ENCODE results near the gene SCNM1. TPM values are rescaled to one million over a fixed set of nuclear protein-coding genes. Genes with fewer than 3 reads are reported as not detected.
A peak's percentile ranks its signal among the peaks of the same experiment; 100 is the strongest.

SCNM1 gene
- total and polyA plus RNA-seq, 4 donors, result 30.0 to 73.8 (median 41.0) TPM

DNA sequence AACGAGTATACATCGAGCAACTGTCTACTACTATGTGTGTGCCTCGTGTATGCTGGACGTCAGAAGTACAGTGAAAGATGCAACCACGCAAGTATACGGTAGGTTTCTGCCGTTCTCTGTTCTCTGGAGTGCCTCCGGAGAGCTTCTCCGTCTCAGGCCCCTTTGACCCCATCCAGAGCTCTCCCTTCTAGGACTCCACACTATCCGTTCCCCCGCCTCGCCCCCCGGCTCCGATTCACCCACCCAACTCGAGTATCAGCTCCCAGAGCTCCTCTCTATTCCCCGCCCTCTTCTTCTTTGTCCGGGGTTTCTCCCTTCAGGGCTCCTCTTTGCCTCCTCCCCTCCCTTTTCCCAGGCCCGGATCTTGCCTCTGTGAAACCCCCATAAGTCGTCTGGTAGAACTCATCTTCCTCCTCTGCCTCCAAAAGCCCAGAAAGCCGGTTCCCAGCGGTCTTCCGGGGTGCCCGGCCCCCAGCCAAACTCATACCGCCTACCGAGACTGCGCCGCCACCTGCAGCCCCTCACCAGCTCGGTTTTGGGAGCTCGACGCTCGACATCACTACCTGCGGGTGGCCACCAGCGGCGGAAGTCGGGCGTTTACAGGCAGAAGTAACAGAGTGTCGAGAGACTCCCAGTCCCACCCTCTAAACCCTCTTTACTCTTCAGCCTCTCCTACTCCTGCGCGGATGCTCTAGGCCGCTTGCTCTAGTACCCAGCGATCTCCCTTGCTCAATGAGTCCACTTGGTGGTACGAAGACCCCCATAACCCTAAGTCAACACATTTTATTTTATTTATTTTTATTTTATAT is 23.9 kb downstream of the SCNM1 start, which contains the start of gene VPS72:
VPS72 (minus strand) TSS at position 561 of the 809 bp plus-strand sequence; CDS start at position 485, 76 bp downstream.
- ATAC-seq (ENCODE audit: insufficient read depth, low FRiP score), result peak; percentile 97
- peak; percentile 89 to 95 (median 94) for DNase-seq
- Histone ChIP-seq H3K4me1 (ENCODE audit: control insufficient read depth in 5 of 5, insufficient read depth in 5 of 5, low read length in 5 of 5) (peaks cover 1 to 14% (median 5%) of the 10 kb centered on the region in 5 donors), H3K36me3 (ENCODE audit: control insufficient read depth in 4 of 4, insufficient read depth in 4 of 4, low read length in 4 of 4) (peaks cover 0 to 10% (median 4%) of the 10 kb centered on the region in 4 donors), H3K9ac (ENCODE audit: insufficient read depth in 1 of 2, low read length in 2 of 2) (peak within 1 kb of the TSS; percentile 71 to 92), H3K27me3 (ENCODE audit: control insufficient read depth in 3 of 3, insufficient read depth in 3 of 3, low read length in 2 of 3) (no peaks in the 10 kb centered on the region), H3K9me3 (ENCODE audit: control insufficient read depth in 4 of 4, insufficient read depth in 3 of 4, low read length in 3 of 4) (no peaks in the 10 kb centered on the region), H3K4me3 (peak within 1 kb of the TSS; percentile 95), H3K27ac (ENCODE audit: low read depth in 1 of 2, low read length in 1 of 2) (peak within 1 kb of the TSS; percentile 63 to 90)
- TF ChIP-seq CTCF (IDR thresholded peaks at IDR 0.05; ENCODE audit: control extremely low read depth, extremely low read depth), result peak; percentile 19
- WGBS, 2 donors, result 0% methylated on average over 42 of the region's 42 CpGs

GRCh38 chr1:151192047-151192446 is 26.1 kb downstream of the SCNM1 start:
- 73 to 78% methylated on average over 7 of the region's 7 CpGs for WGBS, 2 donors
- Histone ChIP-seq H3K27ac (ENCODE audit: low read depth in 1 of 2, low read length in 1 of 2) (no peak overlapping the region), H3K4me3 (no peak overlapping the region), H3K9ac (ENCODE audit: insufficient read depth in 1 of 2, low read length in 2 of 2) (no peak overlapping the region), H3K27me3 (ENCODE audit: control insufficient read depth in 3 of 3, insufficient read depth in 3 of 3, low read length in 2 of 3) (no peaks in the 10 kb centered on the region), H3K36me3 (ENCODE audit: control insufficient read depth in 4 of 4, insufficient read depth in 4 of 4, low read length in 4 of 4) (no peaks in the 10 kb centered on the region), H3K4me1 (ENCODE audit: control insufficient read depth in 5 of 5, insufficient read depth in 5 of 5, low read length in 5 of 5) (peaks cover 3 to 14% (median 5%) of the 10 kb centered on the region in 5 donors), H3K9me3 (ENCODE audit: control insufficient read depth in 4 of 4, insufficient read depth in 3 of 4, low read length in 3 of 4) (no peaks in the 10 kb centered on the region)
- DNase-seq, result no peak
- TF ChIP-seq CTCF (IDR thresholded peaks at IDR 0.05; ENCODE audit: control extremely low read depth, extremely low read depth), result no peak
- ATAC-seq (ENCODE audit: insufficient read depth, low FRiP score), result no peak

GRCh38 chr1:151193304-151193703 is 27.4 kb downstream of the SCNM1 start:
- no peak for TF ChIP-seq CTCF (IDR thresholded peaks at IDR 0.05; ENCODE audit: control extremely low read depth, extremely low read depth)
- WGBS, 2 donors, result 75 to 81% methylated on average over 6 of the region's 6 CpGs
- DNase-seq, result no peak
- H3K4me1 ChIP-seq (ENCODE audit: control insufficient read depth in 5 of 5, insufficient read depth in 5 of 5, low read length in 5 of 5), result peaks cover 3 to 11% (median 5%) of the 10 kb centered on the region in 5 donors
- no peak overlapping the region for H3K9ac ChIP-seq (ENCODE audit: insufficient read depth in 1 of 2, low read length in 2 of 2)
- no peaks in the 10 kb centered on the region for H3K36me3 ChIP-seq (ENCODE audit: control insufficient read depth in 4 of 4, insufficient read depth in 4 of 4, low read length in 4 of 4)
- H3K27ac ChIP-seq (ENCODE audit: low read depth in 1 of 2, low read length in 1 of 2), result no peak overlapping the region
- H3K4me3 ChIP-seq, result no peak overlapping the region
- H3K27me3 ChIP-seq (ENCODE audit: control insufficient read depth in 3 of 3, insufficient read depth in 3 of 3, low read length in 2 of 3), result no peaks in the 10 kb centered on the region
- H3K9me3 ChIP-seq (ENCODE audit: control insufficient read depth in 4 of 4, insufficient read depth in 3 of 4, low read length in 3 of 4), result no peaks in the 10 kb centered on the region
- ATAC-seq (ENCODE audit: insufficient read depth, low FRiP score), result no peak
